Keratinocyte (primary cell): ENCODE results near the gene ACTG1. TPM values are rescaled to one million over a fixed set of nuclear protein-coding genes. Genes with fewer than 3 reads are reported as not detected.

ENCODE experiments used
- DNase-seq: peaks from one replicate; pipeline ENCODE4 v3.0.0-alpha.2; 2011; ENCODE audit warnings: low read depth, missing footprints, low spot score
- FAIRE-seq: peaks from 2 replicates; lab custom pipeline; 2011; peaks lifted over from hg19 to GRCh38; lab: Jason Lieb, UNC
- H2AFZ ChIP-seq: 2 replicates; pipeline ENCODE4 v1.6.0; 2012; ENCODE audit warnings: low read length, control low read depth, inconsistent platforms; ENCODE audit not compliant: control insufficient read depth
- H3K27ac ChIP-seq: 2 replicates; pipeline ENCODE4 v1.5.1; 2011; ENCODE audit warnings: low read length; ENCODE audit not compliant: control insufficient read depth, insufficient read depth
- H3K27me3 ChIP-seq: 3 replicates; pipeline ENCODE4 v1.6.0; 2011; ENCODE audit warnings: low read length; ENCODE audit not compliant: control insufficient read depth, insufficient read depth; ENCODE audit errors: extremely low read depth
- H3K36me3 ChIP-seq, 2 experiments: 2 replicates in 1 of 2; 3 replicates in 1 of 2; pipeline ENCODE4 v1.5.1; 2011; ENCODE audit warnings: low read length in 2 of 2, mild to moderate bottlenecking in 1 of 2; ENCODE audit not compliant: control insufficient read depth in 2 of 2, insufficient read depth in 2 of 2; ENCODE audit errors: extremely low read depth in 1 of 2
- H3K4me1 ChIP-seq: 3 replicates; pipeline ENCODE4 v1.5.1; 2011; ENCODE audit warnings: low read length; ENCODE audit not compliant: control insufficient read depth, insufficient read depth; ENCODE audit errors: extremely low read depth
- H3K4me2 ChIP-seq: 3 replicates; pipeline ENCODE4 v1.6.0; 2011; ENCODE audit warnings: low read depth, low read length; ENCODE audit not compliant: control insufficient read depth, insufficient read depth; ENCODE audit errors: extremely low read depth
- H3K4me3 ChIP-seq, 3 experiments: fragments of 200-600 bp in 1 of 3; sonication (generic) in 1 of 3; 2 replicates in 2 of 3; 3 replicates in 1 of 3; pipeline ENCODE4 v1.5.1; 2011 to 2016; ENCODE audit warnings: low read length in 3 of 3, mild to moderate bottlenecking in 3 of 3, control low read depth in 2 of 3, inconsistent platforms in 1 of 3, low read depth in 1 of 3, mixed read lengths in 1 of 3, mixed run types in 1 of 3, moderate library complexity in 1 of 3; ENCODE audit not compliant: control insufficient read depth in 2 of 3, insufficient read depth in 2 of 3; ENCODE audit errors: extremely low read depth in 1 of 3
- H3K79me2 ChIP-seq: 2 replicates; pipeline ENCODE4 v1.6.0; 2012; ENCODE audit warnings: low read length; ENCODE audit not compliant: control insufficient read depth, insufficient read depth
- H3K9ac ChIP-seq: 3 replicates; pipeline ENCODE4 v1.6.0; 2011; ENCODE audit warnings: low read length; ENCODE audit not compliant: control insufficient read depth, insufficient read depth; ENCODE audit errors: extremely low read depth
- H3K9me1 ChIP-seq: 3 replicates; pipeline ENCODE4 v1.6.0; 2011; ENCODE audit warnings: low read length; ENCODE audit not compliant: control insufficient read depth, insufficient read depth; ENCODE audit errors: extremely low read depth
- H3K9me3 ChIP-seq: 2 replicates; pipeline ENCODE4 v1.5.1; 2012; ENCODE audit warnings: low read depth, low read length; ENCODE audit not compliant: control insufficient read depth
- H4K20me1 ChIP-seq: 3 replicates; pipeline ENCODE4 v1.6.0; 2011; ENCODE audit warnings: low read length; ENCODE audit not compliant: control insufficient read depth, insufficient read depth; ENCODE audit errors: extremely low read depth
- CTCF ChIP-seq, 3 experiments: IDR thresholded peaks in 1 of 3; conservative IDR thresholded peaks in 1 of 3; optimal IDR thresholded peaks in 1 of 3; 2 replicates in 2 of 3; 3 replicates in 1 of 3; pipeline versions ENCODE3 to v1.5.1; 2011; ENCODE audit warnings: low read length in 3 of 3, mild to moderate bottlenecking in 3 of 3, moderate library complexity in 2 of 3, control low read depth in 1 of 3, inconsistent platforms in 1 of 3; ENCODE audit not compliant: insufficient read depth in 2 of 3; ENCODE audit errors: extremely low read depth in 1 of 3
- EZH2 ChIP-seq: IDR thresholded peaks from one replicate; pipeline ENCODE4 v1.6.1; 2012; ENCODE audit warnings: inconsistent platforms, mild to moderate bottlenecking, low read length, moderate library complexity
- dilution Hi-C: fragments of 300-500 bp; cut with MboI; formaldehyde crosslinking; loops from one replicate; pipeline ENCODE4 v1.7.0; 2020; ENCODE audit warnings: low sequenced_read_pairs; ENCODE audit not compliant: extremely low pct_ligation_motif_present
- polyA plus RNA-seq, 5 experiments: library from polyadenylated mRNA; depleted of rRNA in 3 of 5; stranded (reverse) in 3 of 5; stranded (forward) in 1 of 5; unstranded in 1 of 5; fragments of >200 nt; gene quantifications; 1 replicate in 1 of 5; 2 replicates in 3 of 5; 3 replicates in 1 of 5; pipeline versions ENCODE4 v1.2.1 to v1.2.3, GENCODE V29; 2011 to 2012; ENCODE audit warnings: missing spikeins in 2 of 5, low read depth in 1 of 5, low replicate concordance in 1 of 5

The ACTG1 gene
- polyA plus RNA-seq, 1 donor (not counting 4 experiments of a cell fraction or from before 2014, with no cell fraction given), result 1,867 TPM

GRCh38 chr17:81476635-81477034 lies 36.0 kb downstream of the ACTG1 start:
- no peaks in the 10 kb centered on the region for H3K4me1 ChIP-seq
- H3K27ac ChIP-seq, result no peak overlapping the region
- H3K27me3 ChIP-seq, result peaks cover 11% of the 10 kb centered on the region
- H3K9ac ChIP-seq, result no peak overlapping the region
- H4K20me1 ChIP-seq, result no peaks in the 10 kb centered on the region
- FAIRE-seq (no peak), DNase-seq (no peak)
- no peak overlapping the region for H2AFZ ChIP-seq
- TF ChIP-seq CTCF (optimal IDR thresholded peaks at IDR 0.05 in 1 of 3, IDR thresholded peaks at IDR 0.05 in 1 of 3, conservative IDR thresholded peaks at IDR 0.05 in 1 of 3; ENCODE audit: extremely low read depth in 1 of 3, insufficient read depth in 2 of 3, low read length in 3 of 3), result no peak
- TF ChIP-seq EZH2, result no peak
- no peaks in the 10 kb centered on the region for H3K79me2 ChIP-seq
- dilution Hi-C loops, result no loop called here
- no peaks in the 10 kb centered on the region for H3K9me1 ChIP-seq
- no peaks in the 10 kb centered on the region for H3K36me3 ChIP-seq
- H3K4me2 ChIP-seq, result no peak overlapping the region
- H3K4me3 ChIP-seq, result no peak overlapping the region
- no peaks in the 10 kb centered on the region for H3K9me3 ChIP-seq

- H3K27me3 ChIP-seq, result peaks cover 8% of the 10 kb centered on the region
- dilution Hi-C loops, result no loop called here
- H3K9me3 ChIP-seq, result no peaks in the 10 kb centered on the region
- no peak overlapping the region for H2AFZ ChIP-seq
- no peak overlapping the region for H3K4me3 ChIP-seq
- H3K27ac ChIP-seq, result no peak overlapping the region
- no peak overlapping the region for H3K9ac ChIP-seq
- no peaks in the 10 kb centered on the region for H4K20me1 ChIP-seq
- H3K4me2 ChIP-seq, result no peak overlapping the region
- DNase-seq, result no peak
- no peaks in the 10 kb centered on the region for H3K79me2 ChIP-seq
- H3K4me1 ChIP-seq, result no peaks in the 10 kb centered on the region
- TF ChIP-seq EZH2 (no peak), CTCF (optimal IDR thresholded peaks at IDR 0.05 in 1 of 3, IDR thresholded peaks at IDR 0.05 in 1 of 3, conservative IDR thresholded peaks at IDR 0.05 in 1 of 3; ENCODE audit: extremely low read depth in 1 of 3, insufficient read depth in 2 of 3, low read length in 3 of 3) (no peak)
- no peaks in the 10 kb centered on the region for H3K36me3 ChIP-seq
- H3K9me1 ChIP-seq, result no peaks in the 10 kb centered on the region
- no peak for FAIRE-seq
Measured at GRCh38 chr17:81476097-81476496, 36.5 kb downstream of the ACTG1 start.
